Body of pancreas (tissue), 4 donors: ENCODE results near the gene CEP250. TPM values are rescaled to one million over a fixed set of nuclear protein-coding genes. Genes with fewer than 3 reads are reported as not detected.

Experiments used
- ATAC-seq: fragments of 150-250 bp; one replicate; pipeline ENCODE4 v1.9.1; 2016
- DNase-seq, 4 donors: peaks; one replicate each; pipeline ENCODE4 v3.0.0-alpha.2; 2019
- H3K27ac ChIP-seq, 4 donors: fragments of 200-600 bp; sonication (generic); 1 replicate in 3 of 4; 2 replicates in 1 of 4; pipeline versions ENCODE4 v1.5.1 to v1.6.1; 2016 to 2019; ENCODE audit warnings: mild to moderate bottlenecking in 1 of 4, mixed read lengths in 1 of 4, moderate library complexity in 1 of 4
- H3K27me3 ChIP-seq, 2 donors: fragments of 200-600 bp; sonication (generic); one replicate each; pipeline ENCODE4 v1.6.0; 2016; ENCODE audit warnings: mild to moderate bottlenecking in 1 of 2
- H3K36me3 ChIP-seq, 2 donors: fragments of 200-600 bp; sonication (generic); replicated peaks in 1 of 2; 2 replicates each; pipeline ENCODE4 v1.5.1; 2016; ENCODE audit warnings: low read depth in 2 of 2; ENCODE audit not compliant: insufficient read depth in 1 of 2
- H3K4me1 ChIP-seq: fragments of 200-600 bp; sonication (generic); one replicate; pipeline ENCODE4 v1.6.0; 2016
- H3K4me3 ChIP-seq, 2 donors: fragments of 200-600 bp; sonication (generic); 1 replicate in 1 of 2; 2 replicates in 1 of 2; pipeline ENCODE4 v1.5.1; 2016 to 2019
- H3K9me3 ChIP-seq, 3 donors: fragments of 200-600 bp; sonication (generic); 1 replicate in 2 of 3; 2 replicates in 1 of 3; pipeline ENCODE4 v1.5.1; 2016
- CTCF ChIP-seq, 7 experiments: fragments of 450-650 bp in 4 of 7; fragments of 200-600 bp in 3 of 7; sonication (generic) in 3 of 7; IDR thresholded peaks; one replicate each; pipeline ENCODE4 v1.5.1; 2016 to 2019; ENCODE audit warnings: antibody characterized with exemption in 7 of 7
- POLR2A ChIP-seq, 3 donors: fragments of 450-650 bp; IDR thresholded peaks; one replicate each; pipeline ENCODE4 v1.6.1; 2016; ENCODE audit warnings: antibody characterized with exemption in 3 of 3, mild to moderate bottlenecking in 2 of 3
- WGBS, 2 donors: methylation state at CpG; one replicate each; pipeline ENCODE4 v1.1.5; 2017; 5-methylcytosine and 5-hydroxymethylcytosine counted together
- intact Hi-C: fragments of 100-400 bp; cut with DNase I; formaldehyde crosslinking; loops from one replicate; pipeline ENCODE4 v1.15.1; 2023
- total RNA-seq, 2 donors: library from RNA; depleted of rRNA; stranded (reverse); fragments of >200 nt; gene quantifications; one replicate each; pipeline ENCODE4 v1.1.0, GENCODE V29; 2016

Gene CEP250
- total RNA-seq, 2 donors from 2014 or later, result 7.8 to 27.0 TPM

- 92 to 97% methylated on average over 6 to 21 of the region's 21 CpGs for WGBS, 2 donors
- H3K4me1 ChIP-seq, result no peaks in the 10 kb centered on the region
- H3K27ac ChIP-seq, result no peak overlapping the region
- no peak overlapping the region for H3K4me3 ChIP-seq
- no peaks in the 10 kb centered on the region for H3K9me3 ChIP-seq
- DNase-seq (no peak), ATAC-seq (no peak)
- no peak for TF ChIP-seq CTCF (IDR thresholded peaks at IDR 0.05)
- no peak for TF ChIP-seq POLR2A (IDR thresholded peaks at IDR 0.05)
- H3K36me3 ChIP-seq, result peaks cover 0 to 22% of the 10 kb centered on the region in 2 donors
- intact Hi-C loops, result no loop called here
- no peaks in the 10 kb centered on the region for H3K27me3 ChIP-seq
Measured at GRCh38 chr20:35555951-35556645, 100.7 kb downstream of the CEP250 start.

- Histone ChIP-seq H3K4me3 (no peak overlapping the region), H3K27me3 (no peaks in the 10 kb centered on the region), H3K4me1 (no peaks in the 10 kb centered on the region), H3K36me3 (peaks cover 0 to 22% of the 10 kb centered on the region in 2 donors), H3K27ac (no peak overlapping the region), H3K9me3 (no peaks in the 10 kb centered on the region)
- TF ChIP-seq POLR2A (IDR thresholded peaks at IDR 0.05) (no peak), CTCF (IDR thresholded peaks at IDR 0.05) (no peak)
- DNase-seq (no peak), ATAC-seq (no peak)
- WGBS, 2 donors, result 88 to 100% methylated on average over 4 to 7 of the region's 8 CpGs
- intact Hi-C loops, result no loop called here
Measured at GRCh38 chr20:35556871-35557270, 101.5 kb downstream of the CEP250 start.

- Histone ChIP-seq H3K4me1 (no peaks in the 10 kb centered on the region), H3K4me3 (no peak overlapping the region), H3K27ac (no peak overlapping the region), H3K9me3 (no peaks in the 10 kb centered on the region), H3K36me3 (peaks cover 0 to 19% of the 10 kb centered on the region in 2 donors), H3K27me3 (no peaks in the 10 kb centered on the region)
- WGBS, 2 donors, result 84 to 95% methylated on average over 4 of the region's 4 CpGs
- intact Hi-C loops, result no loop called here
- ATAC-seq (no peak), DNase-seq (no peak)
- TF ChIP-seq CTCF (IDR thresholded peaks at IDR 0.05) (no peak), POLR2A (IDR thresholded peaks at IDR 0.05) (no peak)
Measured at GRCh38 chr20:35558451-35558850, 103.1 kb downstream of the CEP250 start.

GRCh38 chr20:35559042-35559693 lies 103.8 kb downstream of the CEP250 start:
- intact Hi-C loops, result no loop called here
- TF ChIP-seq CTCF (IDR thresholded peaks at IDR 0.05), result no peak
- TF ChIP-seq POLR2A (IDR thresholded peaks at IDR 0.05), result no peak
- ATAC-seq (no peak), DNase-seq (no peak)
- Histone ChIP-seq H3K4me3 (no peak overlapping the region), H3K4me1 (no peaks in the 10 kb centered on the region), H3K27ac (no peak overlapping the region), H3K9me3 (no peaks in the 10 kb centered on the region), H3K36me3 (peaks cover 0 to 18% of the 10 kb centered on the region in 2 donors), H3K27me3 (no peaks in the 10 kb centered on the region)
- 90 to 91% methylated on average over 22 to 23 of the region's 24 CpGs for WGBS, 2 donors
